Measurements from ENCODE around the gene DLX3. TPM values are rescaled to one million over a fixed set of nuclear protein-coding genes. Genes with fewer than 3 reads are reported as not detected.

The DLX3 gene
- total RNA-seq, 3 donors from 2014 or later = 0.22 TPM; not detected in 2

DNA sequence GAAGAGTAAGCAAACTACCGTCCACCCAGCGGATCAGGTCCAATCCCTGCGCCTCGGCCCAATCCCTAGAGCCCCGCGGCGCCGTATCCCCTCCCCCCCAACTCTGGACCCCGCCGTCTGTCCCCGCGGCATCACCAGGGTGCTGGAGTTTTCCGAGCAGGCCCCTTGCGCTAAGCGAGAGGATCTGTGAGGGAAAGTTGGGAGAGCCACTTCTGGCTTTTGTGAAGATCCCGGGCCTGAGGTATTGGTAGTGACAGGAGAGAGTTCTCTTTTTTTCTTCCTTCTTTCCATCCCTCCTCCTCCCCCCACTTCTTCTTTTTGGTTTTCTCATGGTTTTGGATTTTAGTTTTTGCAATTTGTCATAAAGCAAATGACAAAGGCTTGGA, 29.5 kb downstream of the DLX3 start:
- ATAC-seq = no peak
- Histone ChIP-seq H3K4me1 (ENCODE audit: low read depth) (peaks cover 12% of the 10 kb centered on the region), H3K36me3 (ENCODE audit: low read depth) (no peaks in the 10 kb centered on the region), H3K9me3 (no peaks in the 10 kb centered on the region), H3K4me3 (no peak overlapping the region)
- no peak for DNase-seq
- intact Hi-C loops (cut with DNase I, micrococcal nuclease) = no loop called here
- TF ChIP-seq CTCF (IDR thresholded peaks at IDR 0.05) = no peak

DNA sequence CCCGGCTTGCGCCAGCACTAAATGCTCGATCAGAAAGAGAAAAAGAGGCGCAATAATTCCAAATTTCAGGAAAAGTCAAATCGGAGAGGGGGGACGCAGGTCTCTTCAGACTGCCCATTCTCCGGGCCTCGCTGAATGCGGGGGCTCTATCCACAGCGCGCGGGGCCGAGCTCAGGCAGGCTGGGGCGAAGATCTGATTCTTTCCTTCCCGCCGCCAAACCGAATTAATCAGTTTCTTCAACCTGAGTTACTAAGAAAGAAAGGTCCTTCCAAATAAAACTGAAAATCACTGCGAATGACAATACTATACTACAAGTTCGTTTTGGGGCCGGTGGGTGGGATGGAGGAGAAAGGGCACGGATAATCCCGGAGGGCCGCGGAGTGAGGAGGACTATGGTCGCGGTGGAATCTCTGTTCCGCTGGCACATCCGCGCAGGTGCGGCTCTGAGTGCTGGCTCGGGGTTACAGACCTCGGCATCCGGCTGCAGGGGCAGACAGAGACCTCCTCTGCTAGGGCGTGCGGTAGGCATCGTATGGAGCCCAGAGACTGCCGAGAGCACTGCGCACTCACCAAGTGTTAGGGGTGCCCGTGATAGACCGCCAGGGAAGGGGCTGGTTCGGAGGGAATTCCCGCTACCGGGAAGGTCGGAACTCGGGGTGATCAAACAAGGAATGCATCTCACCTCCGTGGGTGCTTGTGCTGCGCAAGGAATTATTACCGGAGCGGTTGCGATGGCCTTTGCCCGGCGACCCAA, 30.1 kb downstream of the DLX3 start:
- no peak overlapping the region for H3K4me3 ChIP-seq
- peaks cover 12% of the 10 kb centered on the region for H3K4me1 ChIP-seq (ENCODE audit: low read depth)
- no peak for TF ChIP-seq CTCF (IDR thresholded peaks at IDR 0.05)
- no peaks in the 10 kb centered on the region for H3K9me3 ChIP-seq
- intact Hi-C loops (cut with DNase I, micrococcal nuclease) = no loop called here
- ATAC-seq (no peak), DNase-seq (no peak)
- H3K36me3 ChIP-seq (ENCODE audit: low read depth) = no peaks in the 10 kb centered on the region

- DNase-seq = no peak
- no peak for TF ChIP-seq CTCF (IDR thresholded peaks at IDR 0.05)
- intact Hi-C loops (cut with DNase I, micrococcal nuclease) = no loop called here
Observed at GRCh38 chr17:49964303-49964768, 30.7 kb downstream of the DLX3 start.

GRCh38 chr17:49963626-49964302, 31.3 kb downstream of the DLX3 start:
- Histone ChIP-seq H3K4me3 (no peak overlapping the region), H3K36me3 (ENCODE audit: low read depth) (no peaks in the 10 kb centered on the region), H3K4me1 (ENCODE audit: low read depth) (peaks cover 3% of the 10 kb centered on the region), H3K9me3 (no peaks in the 10 kb centered on the region)
- TF ChIP-seq CTCF (IDR thresholded peaks at IDR 0.05) = no peak
- DNase-seq (no peak), ATAC-seq (no peak)
- intact Hi-C loops (cut with DNase I, micrococcal nuclease) = no loop called here

More at GRCh38 chr17:49964303-49964768, 30.7 kb downstream of the DLX3 start:
- Histone ChIP-seq H3K36me3 (ENCODE audit: low read depth) (no peaks in the 10 kb centered on the region), H3K9me3 (no peaks in the 10 kb centered on the region), H3K4me1 (ENCODE audit: low read depth) (peaks cover 9% of the 10 kb centered on the region), H3K4me3 (no peak overlapping the region)
- ATAC-seq = no peak

GRCh38 chr17:49963309-49963625, 31.8 kb downstream of the DLX3 start:
- DNase-seq = no peak
- Histone ChIP-seq H3K4me1 (ENCODE audit: low read depth) (peaks cover 1% of the 10 kb centered on the region), H3K36me3 (ENCODE audit: low read depth) (no peaks in the 10 kb centered on the region), H3K9me3 (no peaks in the 10 kb centered on the region), H3K4me3 (no peak overlapping the region)
- intact Hi-C loops (cut with DNase I, micrococcal nuclease) = no loop called here
- TF ChIP-seq CTCF (IDR thresholded peaks at IDR 0.05) = no peak
- ATAC-seq = no peak

Data from mucosa of descending colon (tissue), 3 donors.